OCI-LY3 (cell line): ENCODE results near the gene ZNF32.

ENCODE experiments used
- H2AFZ ChIP-seq: fragments of 200-600, 300-600 bp; shearing (Covaris generic); 2 replicates; pipeline ENCODE4 v1.6.0; 2014; ENCODE audit warnings: antibody characterized with exemption, low read depth, low read length
- H3K27ac ChIP-seq: fragments of 200-600, 300-600 bp; sonication (generic); 2 replicates; pipeline ENCODE4 v1.5.1; 2014; ENCODE audit warnings: mild to moderate bottlenecking, low read length, moderate library complexity, mixed read lengths
- H3K27me3 ChIP-seq: fragments of 200-600, 300-600 bp; sonication (generic); 2 replicates; pipeline ENCODE4 v1.6.1; 2014; ENCODE audit warnings: low read depth, low read length, mixed read lengths
- H3K36me3 ChIP-seq: fragments of 200-600, 300-600 bp; sonication (generic); replicated peaks from 2 replicates; pipeline ENCODE3; 2014; ENCODE audit warnings: low read depth, low read length, mixed read lengths
- H3K4me1 ChIP-seq: fragments of 300-600, 200-600 bp; sonication (generic); 2 replicates; pipeline ENCODE4 v1.6.1; 2014; ENCODE audit warnings: low read length, mixed read lengths
- H3K4me2 ChIP-seq: fragments of 200-600, 300-600 bp; sonication (generic); 2 replicates; pipeline ENCODE4 v1.6.1; 2014; ENCODE audit warnings: low read length, mixed read lengths
- H3K4me3 ChIP-seq: fragments of 300-600, 200-600 bp; sonication (generic); 2 replicates; pipeline ENCODE4 v1.5.1; 2014; ENCODE audit warnings: antibody characterized with exemption, mild to moderate bottlenecking, low read length, moderate library complexity
- H3K79me2 ChIP-seq: fragments of 300-600, 200-600 bp; shearing (Covaris generic); 2 replicates; pipeline ENCODE4 v1.6.1; 2014; ENCODE audit warnings: mild to moderate bottlenecking, low read length, mixed read lengths
- H3K9ac ChIP-seq: fragments of 300-600, 200-600 bp; shearing (Covaris generic); 2 replicates; pipeline ENCODE4 v1.6.0; 2014; ENCODE audit warnings: mild to moderate bottlenecking, low read length, moderate library complexity
- H3K9me3 ChIP-seq: fragments of 200-600, 300-600 bp; shearing (Covaris generic); 2 replicates; pipeline ENCODE4 v1.6.1; 2014; ENCODE audit warnings: low read length, mixed read lengths; ENCODE audit not compliant: insufficient read depth
- H4K20me1 ChIP-seq: fragments of 200-600, 300-600 bp; sonication (generic); 2 replicates; pipeline ENCODE4 v1.6.1; 2016; ENCODE audit warnings: low read length, mixed read lengths; ENCODE audit not compliant: insufficient read depth
- EZH2phosphoT487 ChIP-seq: fragments of 200-600 bp; shearing (Covaris generic); IDR thresholded peaks from 2 replicates; pipeline ENCODE4 v1.6.1; 2018; ENCODE audit warnings: antibody characterized with exemption, mixed run types, low read depth
- TF ChIP-seq, protein P1 (sequence below): fragments of 200-600, 300-600 bp; sonication (generic); IDR thresholded peaks from 2 replicates; pipeline ENCODE4 v1.5.1; 2014; ENCODE audit warnings: antibody characterized with exemption, low read length, low read depth

The ZNF32 gene

DNA sequence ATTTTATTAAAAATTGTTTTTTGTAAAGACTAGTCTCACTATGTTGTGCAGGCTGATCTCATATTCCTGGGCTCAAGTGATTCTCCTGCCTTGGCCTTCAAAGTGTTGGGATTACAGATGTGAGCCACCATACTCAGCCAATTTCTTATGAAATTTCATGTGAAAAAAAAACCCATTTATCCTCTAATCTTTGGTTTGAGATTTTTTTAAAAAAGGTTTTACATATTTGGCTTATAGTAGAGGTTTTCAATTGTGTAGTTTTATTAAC, 35.5 kb upstream of the ZNF32 start:
- Histone ChIP-seq H3K27ac (no peak overlapping the region), H3K36me3 (no peaks in the 10 kb centered on the region)
- TF ChIP-seq, protein P1, sequence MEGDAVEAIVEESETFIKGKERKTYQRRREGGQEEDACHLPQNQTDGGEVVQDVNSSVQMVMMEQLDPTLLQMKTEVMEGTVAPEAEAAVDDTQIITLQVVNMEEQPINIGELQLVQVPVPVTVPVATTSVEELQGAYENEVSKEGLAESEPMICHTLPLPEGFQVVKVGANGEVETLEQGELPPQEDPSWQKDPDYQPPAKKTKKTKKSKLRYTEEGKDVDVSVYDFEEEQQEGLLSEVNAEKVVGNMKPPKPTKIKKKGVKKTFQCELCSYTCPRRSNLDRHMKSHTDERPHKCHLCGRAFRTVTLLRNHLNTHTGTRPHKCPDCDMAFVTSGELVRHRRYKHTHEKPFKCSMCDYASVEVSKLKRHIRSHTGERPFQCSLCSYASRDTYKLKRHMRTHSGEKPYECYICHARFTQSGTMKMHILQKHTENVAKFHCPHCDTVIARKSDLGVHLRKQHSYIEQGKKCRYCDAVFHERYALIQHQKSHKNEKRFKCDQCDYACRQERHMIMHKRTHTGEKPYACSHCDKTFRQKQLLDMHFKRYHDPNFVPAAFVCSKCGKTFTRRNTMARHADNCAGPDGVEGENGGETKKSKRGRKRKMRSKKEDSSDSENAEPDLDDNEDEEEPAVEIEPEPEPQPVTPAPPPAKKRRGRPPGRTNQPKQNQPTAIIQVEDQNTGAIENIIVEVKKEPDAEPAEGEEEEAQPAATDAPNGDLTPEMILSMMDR: no peak
- no peak for TF ChIP-seq EZH2phosphoT487

DNA sequence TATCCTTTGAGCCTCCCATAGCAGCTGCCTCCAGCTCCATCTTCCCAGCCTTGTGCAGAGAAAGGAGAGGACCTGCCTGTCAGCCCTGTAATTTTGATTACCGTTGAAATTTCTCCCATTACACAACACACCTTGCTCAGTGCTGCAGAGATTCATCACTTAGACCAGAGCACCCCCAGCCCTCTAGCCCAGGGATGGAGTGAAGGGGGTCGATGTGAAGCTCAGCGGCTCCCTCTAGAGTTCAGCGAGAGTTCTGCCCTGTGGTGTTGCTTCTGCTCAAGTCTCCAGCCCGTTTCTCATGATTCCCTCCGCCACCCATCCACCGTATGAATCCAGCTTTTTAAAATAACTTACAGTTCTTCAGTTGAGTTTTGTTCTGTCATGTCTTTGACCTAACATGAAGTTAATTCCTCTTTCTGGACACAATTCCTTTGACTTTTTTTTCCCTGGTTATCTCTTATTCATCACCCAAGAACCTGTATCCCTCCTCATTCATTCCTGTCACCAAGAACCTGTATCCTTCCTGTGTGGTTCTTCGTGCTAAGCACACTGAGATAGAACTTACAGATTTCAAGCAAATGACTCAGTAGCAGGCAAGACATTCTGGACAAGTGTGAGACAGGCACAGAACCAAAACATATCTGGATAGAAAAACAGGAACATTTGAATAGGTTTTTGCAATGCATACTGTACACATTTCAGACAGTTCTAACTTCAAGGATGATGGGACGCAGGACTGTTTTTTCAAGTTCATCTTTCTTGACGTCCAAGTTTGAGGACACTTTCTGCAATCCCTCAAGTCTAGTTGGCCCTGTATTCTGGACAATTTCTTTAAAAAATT, 35.0 kb upstream of the ZNF32 start:
- no peak overlapping the region for H3K4me2 ChIP-seq
- no peak overlapping the region for H3K4me3 ChIP-seq
- H3K27ac ChIP-seq: no peak overlapping the region
- no peaks in the 10 kb centered on the region for H3K9me3 ChIP-seq
- no peak for TF ChIP-seq EZH2phosphoT487
- TF ChIP-seq, protein P1: peak; percentile 46
- no peaks in the 10 kb centered on the region for H3K27me3 ChIP-seq
- no peak overlapping the region for H2AFZ ChIP-seq
- no peaks in the 10 kb centered on the region for H3K79me2 ChIP-seq
- no peaks in the 10 kb centered on the region for H4K20me1 ChIP-seq
- no peak overlapping the region for H3K9ac ChIP-seq
- H3K36me3 ChIP-seq: no peaks in the 10 kb centered on the region
- H3K4me1 ChIP-seq: no peaks in the 10 kb centered on the region

More for the DNA sequence above, 35.5 kb upstream of the ZNF32 start:
- Histone ChIP-seq H3K4me3 (no peak overlapping the region), H3K4me1 (no peaks in the 10 kb centered on the region), H3K27me3 (no peaks in the 10 kb centered on the region), H3K9me3 (no peaks in the 10 kb centered on the region), H3K4me2 (no peak overlapping the region), H4K20me1 (no peaks in the 10 kb centered on the region), H3K9ac (no peak overlapping the region), H3K79me2 (no peaks in the 10 kb centered on the region), H2AFZ (no peak overlapping the region)

DNA sequence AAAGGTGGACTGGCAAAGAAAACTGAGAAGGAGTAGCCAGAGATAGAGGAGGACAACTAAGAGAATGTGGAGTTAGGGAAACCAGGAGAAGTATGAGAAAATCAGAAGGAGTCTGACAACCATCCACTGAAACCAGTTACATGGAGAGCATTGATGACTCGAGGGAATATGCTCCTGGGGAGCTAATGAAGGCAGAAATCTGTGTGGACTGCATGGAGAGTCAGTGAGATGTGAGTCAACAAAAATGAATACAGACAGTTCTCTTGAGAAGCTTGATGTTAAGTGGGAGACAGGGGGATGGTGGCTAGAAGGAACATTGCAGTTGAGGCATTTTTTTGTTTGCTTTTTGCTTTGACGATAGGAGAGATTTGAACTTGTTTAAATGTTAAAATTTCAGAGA, 34.3 kb upstream of the ZNF32 start:
- H3K36me3 ChIP-seq: no peaks in the 10 kb centered on the region
- no peak overlapping the region for H3K9ac ChIP-seq
- H3K4me2 ChIP-seq: no peak overlapping the region
- H4K20me1 ChIP-seq: no peaks in the 10 kb centered on the region
- no peak overlapping the region for H2AFZ ChIP-seq
- H3K4me1 ChIP-seq: no peaks in the 10 kb centered on the region
- H3K27me3 ChIP-seq: no peaks in the 10 kb centered on the region
- no peaks in the 10 kb centered on the region for H3K9me3 ChIP-seq
- H3K4me3 ChIP-seq: no peak overlapping the region
- TF ChIP-seq EZH2phosphoT487: no peak
- TF ChIP-seq, protein P1: no peak
- H3K79me2 ChIP-seq: no peaks in the 10 kb centered on the region
- no peak overlapping the region for H3K27ac ChIP-seq

DNA sequence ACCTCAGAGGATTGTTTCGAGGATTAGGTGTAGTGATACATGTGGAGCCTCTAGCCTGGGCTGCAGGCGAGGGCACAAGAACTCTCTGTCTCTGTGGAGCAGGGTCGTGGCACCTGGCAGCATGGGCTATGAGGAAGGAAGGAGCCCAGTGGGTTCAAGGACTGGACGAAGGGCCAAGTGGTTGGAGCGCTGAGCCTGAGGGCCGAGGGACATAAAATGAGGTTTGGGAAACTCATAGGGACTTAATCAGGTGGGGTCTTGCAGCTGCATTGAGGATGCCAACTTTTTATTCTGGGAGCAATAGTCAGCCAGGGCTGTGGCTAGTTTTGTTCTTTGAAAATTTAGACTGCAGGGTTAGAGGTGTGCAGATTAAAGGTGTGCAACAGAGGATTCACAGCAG, 33.0 kb upstream of the ZNF32 start:
- Histone ChIP-seq H3K79me2 (no peaks in the 10 kb centered on the region), H3K9me3 (no peaks in the 10 kb centered on the region), H3K4me2 (no peak overlapping the region), H3K36me3 (no peaks in the 10 kb centered on the region), H3K27me3 (no peaks in the 10 kb centered on the region), H3K9ac (no peak overlapping the region), H3K27ac (no peak overlapping the region), H3K4me3 (no peak overlapping the region), H3K4me1 (no peaks in the 10 kb centered on the region), H2AFZ (no peak overlapping the region), H4K20me1 (no peaks in the 10 kb centered on the region)
- TF ChIP-seq, protein P1: no peak
- no peak for TF ChIP-seq EZH2phosphoT487
